ENCODE data around the gene ATAD3B. TPM values are rescaled to one million over a fixed set of nuclear protein-coding genes. Genes with fewer than 3 reads are reported as not detected.

The ATAD3B gene
- total RNA-seq, 1 donor from 2014 or later, result 39.2 TPM

DNA sequence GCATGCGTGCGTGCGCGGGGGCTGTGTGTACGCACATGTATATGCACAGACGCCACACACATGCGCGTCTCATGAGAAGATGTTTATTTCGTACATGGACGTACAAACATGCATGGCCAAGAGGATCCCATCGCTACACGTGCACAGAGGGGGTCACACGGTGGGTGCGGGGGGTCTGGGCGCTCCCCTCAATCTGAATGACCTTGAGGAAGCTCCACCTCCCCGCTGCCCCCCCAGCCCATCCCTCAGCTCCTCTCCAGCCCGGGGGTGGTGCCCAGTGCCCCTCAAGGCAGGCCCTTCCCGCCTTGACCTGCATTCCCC lies 67.4 kb downstream of the ATAD3B start:
- no peak overlapping the region for H3K27ac Mint-ChIP-seq
- peaks cover 5% of the 10 kb centered on the region for H3K36me3 Mint-ChIP-seq
- no peaks in the 10 kb centered on the region for H3K27me3 Mint-ChIP-seq (ENCODE audit: low read depth)
- TF ChIP-seq, protein P1, sequence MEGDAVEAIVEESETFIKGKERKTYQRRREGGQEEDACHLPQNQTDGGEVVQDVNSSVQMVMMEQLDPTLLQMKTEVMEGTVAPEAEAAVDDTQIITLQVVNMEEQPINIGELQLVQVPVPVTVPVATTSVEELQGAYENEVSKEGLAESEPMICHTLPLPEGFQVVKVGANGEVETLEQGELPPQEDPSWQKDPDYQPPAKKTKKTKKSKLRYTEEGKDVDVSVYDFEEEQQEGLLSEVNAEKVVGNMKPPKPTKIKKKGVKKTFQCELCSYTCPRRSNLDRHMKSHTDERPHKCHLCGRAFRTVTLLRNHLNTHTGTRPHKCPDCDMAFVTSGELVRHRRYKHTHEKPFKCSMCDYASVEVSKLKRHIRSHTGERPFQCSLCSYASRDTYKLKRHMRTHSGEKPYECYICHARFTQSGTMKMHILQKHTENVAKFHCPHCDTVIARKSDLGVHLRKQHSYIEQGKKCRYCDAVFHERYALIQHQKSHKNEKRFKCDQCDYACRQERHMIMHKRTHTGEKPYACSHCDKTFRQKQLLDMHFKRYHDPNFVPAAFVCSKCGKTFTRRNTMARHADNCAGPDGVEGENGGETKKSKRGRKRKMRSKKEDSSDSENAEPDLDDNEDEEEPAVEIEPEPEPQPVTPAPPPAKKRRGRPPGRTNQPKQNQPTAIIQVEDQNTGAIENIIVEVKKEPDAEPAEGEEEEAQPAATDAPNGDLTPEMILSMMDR (IDR thresholded peaks at IDR 0.05; ENCODE audit: unreplicated experiment), result no peak
- peak overlapping the region; percentile 80 for H3K4me3 Mint-ChIP-seq
- H3K9me3 Mint-ChIP-seq, result no peaks in the 10 kb centered on the region
- H3K4me1 Mint-ChIP-seq, result no peaks in the 10 kb centered on the region
- DNase-seq (ENCODE audit: low spot score in 2 of 2, unreplicated experiment in 2 of 2), result no peak

DNA sequence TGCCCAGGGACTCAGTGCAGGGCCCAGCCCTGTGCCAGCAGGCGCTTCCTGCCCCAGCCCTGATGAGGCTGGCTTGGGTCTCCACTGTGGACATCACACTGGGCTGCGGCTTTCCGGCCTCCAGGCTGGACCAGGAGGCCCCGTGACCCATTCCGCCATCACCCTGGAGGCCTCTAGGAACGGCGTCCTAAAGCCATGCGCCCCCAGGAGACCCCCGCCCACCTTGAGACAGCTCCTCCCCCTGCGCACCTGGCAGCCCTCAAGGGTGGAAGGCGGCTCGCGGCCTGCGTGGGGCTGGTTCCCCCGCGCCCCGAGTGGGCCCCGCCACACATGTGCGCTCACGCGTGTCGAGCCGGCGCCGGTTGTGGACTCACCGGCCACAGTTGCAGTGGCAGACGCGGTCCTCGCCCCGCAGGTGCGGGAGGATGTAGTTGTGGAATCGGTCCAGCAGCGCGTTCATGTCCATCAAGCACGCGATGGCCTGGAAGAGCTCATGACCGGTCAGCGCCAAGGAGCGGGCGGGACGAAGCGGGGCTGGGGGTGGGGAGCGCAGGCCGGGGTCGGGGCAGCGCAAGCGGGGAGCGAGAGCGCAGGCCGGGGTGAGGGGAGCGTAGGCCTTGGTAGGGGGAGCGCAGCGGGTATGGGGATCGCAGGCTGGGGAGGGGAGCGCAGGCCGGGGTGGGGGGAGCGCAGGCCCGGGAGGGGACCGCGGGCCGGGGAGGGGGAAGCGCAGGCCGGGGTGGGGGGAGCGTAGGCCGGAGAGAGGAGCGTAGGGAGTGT lies 67.9 kb downstream of the ATAD3B start:
- Mint-ChIP-seq H3K27me3 (ENCODE audit: low read depth) (no peaks in the 10 kb centered on the region), H3K9me3 (no peaks in the 10 kb centered on the region), H3K27ac (peak overlapping the region; percentile 43), H3K4me3 (peak overlapping the region; percentile 80), H3K36me3 (peaks cover 5% of the 10 kb centered on the region), H3K4me1 (no peaks in the 10 kb centered on the region)
- DNase-seq (ENCODE audit: low spot score in 2 of 2, unreplicated experiment in 2 of 2), result no peak
- TF ChIP-seq, protein P1 (IDR thresholded peaks at IDR 0.05; ENCODE audit: unreplicated experiment), result no peak

DNA sequence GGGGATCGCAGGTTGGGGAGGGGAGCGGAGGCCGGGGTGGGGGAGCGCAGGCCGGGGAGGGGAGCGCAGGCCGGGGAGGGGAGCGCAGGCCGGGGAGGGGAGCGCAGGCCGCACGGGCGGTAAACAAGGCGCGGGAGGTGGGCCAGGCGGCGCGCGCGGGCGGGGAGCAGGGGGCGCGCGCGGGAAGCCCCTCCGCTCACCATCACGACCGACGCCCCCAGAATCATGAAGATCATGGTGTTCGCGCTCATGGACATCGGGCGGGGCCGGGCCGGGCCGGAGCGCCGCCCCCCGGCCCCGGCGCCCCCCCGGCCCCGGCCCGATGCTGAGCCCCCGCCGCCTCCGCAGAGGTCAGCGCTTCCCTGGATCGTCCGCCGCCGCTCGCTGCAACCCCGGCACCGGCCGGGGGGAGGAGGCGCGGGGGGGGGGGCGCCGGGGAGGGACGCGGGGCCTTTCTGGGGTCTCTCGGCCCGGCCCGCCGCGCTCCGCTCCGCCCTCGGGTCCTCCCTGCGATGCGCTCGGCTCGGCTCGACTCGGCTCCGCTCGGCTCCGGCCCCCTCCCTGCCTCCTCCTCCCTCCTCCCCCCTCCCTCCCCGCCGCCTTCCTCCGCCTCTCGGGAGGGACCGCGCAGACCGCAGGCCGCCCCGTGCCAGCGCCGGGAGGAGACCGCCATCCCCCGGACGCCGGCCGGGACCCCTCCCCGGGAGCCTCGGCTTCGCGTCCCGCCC lies 68.7 kb downstream of the ATAD3B start, which contains the start of gene TMEM240:
Gene TMEM240 (minus strand): TSS at position 535 of the 728 bp plus-strand sequence. CDS start 278 bp downstream, at position 257.
- no peaks in the 10 kb centered on the region for H3K4me1 Mint-ChIP-seq
- peaks cover 5% of the 10 kb centered on the region for H3K36me3 Mint-ChIP-seq
- TF ChIP-seq, protein P1 (IDR thresholded peaks at IDR 0.05; ENCODE audit: unreplicated experiment), result no peak
- no peaks in the 10 kb centered on the region for H3K27me3 Mint-ChIP-seq (ENCODE audit: low read depth)
- DNase-seq (ENCODE audit: low spot score in 2 of 2, unreplicated experiment in 2 of 2), result peak; percentile 74 to 77
- H3K9me3 Mint-ChIP-seq, result no peaks in the 10 kb centered on the region
- peak within 1 kb of the TSS; percentile 67 for H3K27ac Mint-ChIP-seq
- H3K4me3 Mint-ChIP-seq, result peak within 1 kb of the TSS; percentile 80

DNA sequence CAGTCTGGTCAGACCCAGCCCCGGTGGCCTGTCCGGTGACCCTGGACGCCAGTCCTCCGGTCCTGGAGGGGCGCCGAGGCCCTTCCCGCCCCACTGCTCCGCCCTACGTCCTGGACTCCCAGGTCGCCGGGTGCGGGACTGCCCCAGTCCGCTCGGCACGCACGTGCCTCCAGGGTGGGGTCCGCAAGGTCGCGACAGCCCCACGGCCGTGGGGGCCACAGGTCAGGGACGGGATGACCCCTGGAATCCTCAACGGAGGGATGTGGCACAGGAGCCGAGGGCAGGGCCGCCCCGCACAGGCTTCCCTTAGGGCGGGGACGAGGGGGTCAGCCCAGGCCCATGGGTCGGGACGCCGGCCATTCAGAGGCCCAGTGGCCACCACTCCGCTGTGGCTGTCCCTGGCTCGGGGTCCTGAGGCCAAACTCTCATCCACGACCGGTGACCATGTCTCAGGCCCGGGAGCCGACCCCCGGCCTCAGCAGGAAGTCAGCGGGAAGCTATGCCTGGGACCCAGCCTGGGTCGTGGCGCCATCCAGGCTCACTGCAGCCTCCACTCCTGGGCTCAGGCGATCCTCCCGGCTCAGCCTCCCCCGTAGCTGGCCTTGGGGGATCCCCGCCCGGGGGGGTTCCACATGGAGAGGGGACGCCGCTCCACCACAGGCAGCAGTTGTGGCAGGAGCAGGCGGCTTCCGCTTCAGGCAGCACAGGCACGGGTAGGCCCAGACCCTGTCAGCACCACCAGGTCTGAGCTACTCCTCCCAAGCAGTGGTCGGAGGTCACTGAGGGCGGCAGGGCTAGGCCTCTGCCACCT lies 69.5 kb downstream of the ATAD3B start:
- H3K36me3 Mint-ChIP-seq, result peaks cover 5% of the 10 kb centered on the region
- H3K4me3 Mint-ChIP-seq, result peak overlapping the region; percentile 61
- H3K27ac Mint-ChIP-seq, result peak overlapping the region; percentile 67
- no peaks in the 10 kb centered on the region for H3K4me1 Mint-ChIP-seq
- no peak for DNase-seq (ENCODE audit: low spot score in 2 of 2, unreplicated experiment in 2 of 2)
- no peaks in the 10 kb centered on the region for H3K9me3 Mint-ChIP-seq
- no peaks in the 10 kb centered on the region for H3K27me3 Mint-ChIP-seq (ENCODE audit: low read depth)
- TF ChIP-seq, protein P1 (IDR thresholded peaks at IDR 0.05; ENCODE audit: unreplicated experiment), result no peak

DNA sequence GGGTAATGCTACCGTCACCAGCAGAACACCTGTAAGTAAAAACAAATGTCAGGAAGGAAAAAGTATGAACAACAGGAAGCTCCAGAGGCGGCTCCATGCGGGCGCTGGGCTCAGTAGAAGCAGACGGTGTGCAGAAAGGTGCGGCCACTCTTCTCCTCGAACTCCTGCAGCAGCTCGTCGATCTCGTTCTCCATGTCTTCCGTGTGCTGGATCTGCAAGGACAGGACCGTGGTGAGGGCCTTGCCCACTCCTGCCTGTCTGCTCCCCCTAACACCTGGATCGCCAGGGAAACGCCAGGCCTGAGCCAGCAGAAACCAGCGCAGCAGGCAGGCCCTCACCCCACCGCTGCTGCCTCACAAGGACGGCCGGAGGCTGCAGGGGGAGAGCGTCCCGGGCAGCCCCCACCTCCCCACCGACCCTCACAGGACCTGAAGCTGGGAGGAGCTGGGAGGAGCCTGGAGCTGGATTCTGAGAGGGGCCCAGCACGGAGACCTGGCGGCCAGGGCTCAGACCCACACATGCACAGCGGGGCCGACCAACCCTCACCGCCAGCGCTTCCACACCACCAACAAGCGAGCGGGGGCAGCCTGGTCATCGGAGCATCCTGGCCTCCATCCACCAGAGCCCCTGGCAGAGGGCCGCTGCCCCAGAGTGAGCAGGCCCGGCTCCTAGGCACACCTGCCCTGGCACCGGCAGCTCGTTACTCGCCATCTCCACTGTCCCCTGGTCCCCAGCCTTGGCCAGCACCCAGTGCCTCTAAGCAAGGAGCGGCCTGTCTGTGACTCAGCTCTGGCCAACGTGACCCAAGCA lies 70.6 kb downstream of the ATAD3B start:
- no peaks in the 10 kb centered on the region for H3K4me1 Mint-ChIP-seq
- DNase-seq (ENCODE audit: low spot score in 2 of 2, unreplicated experiment in 2 of 2), result no peak
- H3K4me3 Mint-ChIP-seq, result peak overlapping the region; percentile 61
- peaks cover 5% of the 10 kb centered on the region for H3K36me3 Mint-ChIP-seq
- TF ChIP-seq, protein P1 (IDR thresholded peaks at IDR 0.05; ENCODE audit: unreplicated experiment), result no peak
- H3K27ac Mint-ChIP-seq, result peak overlapping the region; percentile 67
- H3K9me3 Mint-ChIP-seq, result no peaks in the 10 kb centered on the region
- H3K27me3 Mint-ChIP-seq (ENCODE audit: low read depth), result no peaks in the 10 kb centered on the region

All from mesothelial cell of epicardium (in vitro differentiated cells).